ENCODE measurements around the gene ARL8B.
A peak's percentile ranks its signal among the peaks of the same experiment; 100 is the strongest.

ARL8B gene

DNA sequence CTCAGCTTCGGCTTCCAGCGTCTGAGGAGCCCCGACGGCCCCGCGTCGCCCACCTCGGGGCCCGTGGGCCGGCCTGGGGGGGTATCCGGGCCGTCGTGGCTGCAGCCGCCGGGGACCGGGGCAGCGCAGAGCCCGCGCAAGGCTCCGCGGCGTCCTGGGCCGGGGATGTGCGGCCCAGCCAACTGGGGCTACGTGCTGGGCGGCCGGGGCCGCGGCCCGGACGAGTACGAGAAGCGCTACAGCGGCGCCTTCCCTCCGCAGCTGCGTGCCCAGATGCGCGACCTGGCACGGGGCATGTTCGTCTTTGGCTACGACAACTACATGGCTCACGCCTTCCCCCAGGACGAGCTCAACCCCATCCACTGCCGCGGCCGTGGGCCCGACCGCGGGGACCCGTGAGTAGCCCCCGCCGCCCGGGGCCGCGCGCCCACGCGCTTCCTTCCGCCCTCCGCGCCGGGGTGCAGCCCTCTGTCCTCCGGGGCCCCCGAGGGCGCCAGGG lies 65.9 kb downstream of the ARL8B start:
- peak; percentile 51 for DNase-seq

DNA sequence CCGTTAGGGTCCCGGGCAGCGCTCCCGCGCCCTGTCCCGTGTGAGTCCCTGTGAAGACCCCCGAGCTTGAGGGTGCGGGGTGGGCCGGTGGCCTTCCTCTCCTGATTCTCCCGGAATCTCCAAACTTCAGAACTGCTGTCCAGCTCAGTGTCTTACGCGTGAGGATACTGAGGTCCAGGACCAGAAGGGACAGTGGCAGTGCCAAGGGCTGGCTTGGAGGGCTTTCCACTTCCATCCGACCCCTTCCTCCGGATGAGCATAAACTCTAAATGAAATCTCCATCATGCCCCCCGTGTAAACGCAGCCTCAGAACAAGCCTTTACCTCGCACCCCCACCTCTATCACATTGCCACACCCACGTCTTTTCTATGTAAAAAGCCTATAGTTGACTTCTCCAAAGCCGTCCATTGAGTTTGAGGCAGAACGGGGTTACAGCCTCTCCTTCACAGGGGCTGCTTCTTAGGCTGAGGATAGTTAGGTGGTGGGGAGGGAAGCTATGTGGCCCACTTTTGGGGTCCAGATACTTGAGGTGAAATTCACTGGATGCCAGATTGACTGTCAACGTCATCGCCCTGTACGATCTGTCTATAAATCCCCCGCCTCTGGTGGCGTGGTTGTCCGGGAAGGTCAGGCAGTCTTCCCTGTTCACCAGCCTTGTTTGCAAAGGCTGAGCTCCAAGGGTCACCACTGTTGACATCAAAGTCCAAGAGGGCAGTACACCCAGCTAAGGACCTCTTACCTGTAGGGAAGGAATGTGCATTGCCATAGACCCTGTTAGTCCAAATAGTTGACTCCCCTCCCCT lies 66.5 kb downstream of the ARL8B start:
- DNase-seq = no peak

DNA sequence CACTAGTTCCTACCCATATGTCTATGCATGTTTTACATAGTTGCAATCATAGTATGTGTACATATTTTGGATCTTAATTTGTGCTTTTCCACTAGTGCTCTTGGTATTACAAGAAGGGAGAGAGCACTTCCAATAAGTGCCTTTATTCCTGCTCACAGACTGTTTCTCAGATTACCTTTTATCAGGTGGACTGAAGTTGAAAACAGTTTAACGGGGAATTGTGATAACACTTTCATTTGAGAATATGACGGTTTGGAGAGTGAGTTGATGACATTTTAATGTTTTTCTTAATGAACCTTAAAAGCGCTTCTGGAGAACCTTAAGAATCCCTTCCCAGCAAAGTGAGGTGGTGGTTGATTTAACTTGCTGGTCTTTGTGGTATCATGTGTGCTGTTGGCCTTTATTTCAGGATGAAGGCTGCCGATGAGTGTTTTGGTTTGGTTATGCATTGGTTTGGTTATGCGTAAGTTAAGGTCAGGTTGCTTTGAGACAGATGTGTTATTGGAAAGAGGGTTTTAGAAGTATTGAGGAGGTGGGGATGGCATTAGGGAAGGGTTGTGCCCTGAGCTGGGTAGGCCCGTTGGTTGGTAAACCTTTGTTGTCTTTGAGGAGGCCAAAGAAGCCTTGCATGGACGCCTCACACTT lies 68.2 kb downstream of the ARL8B start:
- no peak for DNase-seq

DNA sequence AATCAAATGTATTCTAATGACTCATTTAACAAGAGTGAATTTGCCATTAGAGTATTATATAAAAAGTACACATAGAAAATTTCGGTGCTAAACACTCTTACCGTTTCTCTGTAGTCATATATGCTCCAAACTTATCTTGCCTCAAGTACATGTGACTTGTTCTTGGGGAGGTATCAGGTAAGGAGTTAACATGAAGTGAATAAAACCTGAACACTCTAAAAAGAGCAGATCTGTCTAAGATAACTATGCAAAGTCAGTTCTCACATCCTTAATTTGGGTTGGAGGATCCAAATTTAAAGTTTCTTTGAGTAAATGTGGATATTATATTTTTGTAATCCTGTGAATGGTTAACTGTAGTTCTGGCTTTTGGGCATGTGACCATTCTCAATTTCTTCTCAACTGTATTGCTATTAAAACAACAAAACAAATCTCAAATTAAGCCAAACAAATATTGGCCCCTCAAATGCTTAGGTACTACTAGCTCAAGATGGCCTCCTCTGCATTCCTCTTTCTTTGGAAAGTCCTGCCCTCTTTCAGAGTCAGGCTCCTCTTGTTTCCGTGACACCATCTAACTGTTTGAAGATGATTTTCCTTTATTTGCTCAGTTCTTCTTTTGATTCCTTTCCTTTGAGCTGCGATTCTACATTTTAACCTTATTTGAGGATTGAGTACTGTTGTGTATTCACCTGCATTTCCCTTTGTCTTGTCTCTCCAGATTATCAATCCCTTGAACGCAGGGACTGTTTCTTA lies 69.6 kb downstream of the ARL8B start:
- DNase-seq = no peak

DNA sequence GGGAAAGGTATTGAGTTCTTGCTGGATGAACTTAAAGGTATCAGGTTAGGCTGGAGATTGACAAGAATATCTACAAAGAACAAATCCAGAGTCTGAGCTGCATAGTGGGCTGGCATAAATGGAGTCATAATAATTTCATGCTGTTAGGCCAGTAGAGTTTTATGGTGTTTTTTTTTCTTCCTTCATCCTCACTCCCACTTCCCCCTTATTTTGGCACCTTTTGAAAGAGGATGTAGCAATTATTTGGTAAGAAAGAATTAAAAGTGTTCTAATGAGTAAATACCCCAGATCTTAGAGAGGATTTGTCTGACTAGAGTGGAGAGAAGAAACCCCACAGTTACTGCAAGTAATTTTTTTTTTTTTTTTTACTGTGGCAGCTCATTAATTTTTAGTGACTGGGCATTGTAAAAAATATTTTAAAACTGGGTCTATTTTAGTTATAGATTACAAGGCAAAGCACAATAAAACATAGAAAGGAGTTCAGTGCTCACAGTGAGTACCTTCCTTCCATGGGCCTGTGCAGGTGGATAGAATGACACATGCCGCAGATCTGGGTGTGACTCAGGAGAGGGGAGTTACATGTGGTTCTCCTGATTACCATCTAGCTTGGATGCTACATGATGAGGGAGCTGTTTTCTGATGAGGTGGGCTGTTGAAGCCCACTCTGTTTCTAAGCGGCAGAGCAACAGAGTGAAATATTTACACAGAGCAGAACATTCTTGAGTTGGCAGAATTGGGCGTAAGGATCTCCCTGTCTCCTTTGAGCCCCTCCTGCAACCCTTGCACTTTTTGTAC lies 70.7 kb downstream of the ARL8B start:
- DNase-seq = no peak

DNA sequence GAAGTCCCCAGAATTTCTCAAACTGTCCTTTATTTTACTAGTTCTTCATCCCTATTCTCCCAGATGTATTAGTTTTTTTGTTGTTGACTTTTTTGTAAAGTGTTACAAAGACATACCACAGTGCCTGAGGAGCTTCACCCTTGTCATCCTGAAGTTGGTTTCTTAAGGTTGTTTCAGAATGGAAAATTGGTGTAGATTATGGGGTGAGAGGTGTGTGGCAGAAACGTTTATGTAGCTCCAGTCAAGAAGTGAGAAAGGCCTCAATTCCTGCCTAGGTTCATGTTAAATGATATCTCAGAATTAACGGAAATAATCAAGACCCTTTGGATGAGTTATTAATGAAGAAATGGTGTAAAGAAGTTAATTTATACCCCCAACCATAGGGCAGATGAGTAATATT lies 72.2 kb downstream of the ARL8B start:
- no peak for DNase-seq

DNA sequence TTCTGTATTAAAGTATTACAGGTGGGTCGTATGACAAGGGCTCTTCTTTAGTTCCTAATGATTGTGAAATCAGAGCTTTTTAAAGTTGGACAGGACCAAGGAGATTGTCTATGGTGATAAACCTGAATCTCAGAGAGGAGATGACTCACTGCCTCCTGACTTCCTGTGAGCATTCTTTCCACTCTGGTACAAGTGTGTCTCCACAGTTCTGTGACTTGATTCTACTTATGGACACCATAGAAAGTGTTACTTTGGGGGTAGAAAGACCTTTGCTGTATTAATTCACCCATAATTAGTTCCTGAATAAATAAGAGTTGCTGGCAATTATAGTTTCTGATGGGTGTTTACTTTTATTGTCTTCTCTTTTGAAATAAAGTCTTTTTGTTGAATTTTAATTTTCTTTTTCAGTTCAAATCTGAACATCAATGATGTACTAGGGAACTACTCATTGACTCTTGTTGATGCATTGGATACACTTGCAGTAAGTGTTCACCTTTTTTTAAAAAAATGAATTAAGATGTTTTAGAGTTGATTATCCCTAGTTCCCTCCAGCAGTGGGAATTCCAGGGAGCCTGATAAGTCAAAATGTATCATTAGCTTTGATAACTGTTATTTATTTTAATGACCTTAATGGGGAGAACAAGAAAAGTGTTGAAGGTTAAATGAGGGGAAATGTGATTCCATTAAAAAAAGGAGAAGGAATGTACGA lies 72.9 kb downstream of the ARL8B start:
- no peak for DNase-seq

DNA sequence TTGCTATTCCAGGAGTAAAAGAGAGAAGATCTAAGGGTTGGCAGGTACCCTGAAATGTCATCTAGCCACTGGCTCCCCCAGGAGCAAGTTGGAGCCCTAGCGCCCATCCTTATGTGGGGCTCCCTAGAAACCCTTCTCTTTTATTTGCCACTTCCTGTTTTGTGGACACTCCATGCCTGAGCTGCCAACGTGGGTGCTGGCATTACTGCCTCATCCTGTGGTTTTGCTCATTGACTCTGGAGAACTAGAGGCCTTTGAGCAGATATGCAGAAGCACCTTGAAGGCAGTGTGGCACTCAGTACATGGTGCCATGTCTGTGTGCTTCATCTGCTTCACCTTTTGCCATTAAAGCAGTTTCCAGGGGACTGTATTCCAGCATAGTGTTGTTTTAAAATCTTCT lies 73.5 kb downstream of the ARL8B start:
- no peak for DNase-seq

DNA sequence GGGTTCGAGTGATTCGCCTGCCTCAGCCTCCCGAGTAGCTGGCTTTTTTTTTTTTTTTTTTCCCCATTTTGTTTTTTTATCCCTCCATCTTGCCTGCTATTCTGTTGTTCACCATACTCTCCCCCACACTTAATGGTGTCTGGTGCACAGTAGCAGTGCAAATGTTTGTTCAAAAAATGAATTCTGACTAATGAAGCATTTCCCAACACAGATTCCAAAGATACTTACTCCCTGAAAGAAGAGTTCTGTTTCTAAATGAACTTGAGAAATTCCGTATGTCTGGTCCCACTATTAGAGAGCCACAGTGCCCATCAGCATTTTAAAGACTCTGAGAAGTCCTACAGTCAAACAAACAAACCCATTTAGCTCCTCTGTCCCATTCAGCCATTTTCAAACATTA lies 74.9 kb downstream of the ARL8B start:
- DNase-seq = no peak

DNA sequence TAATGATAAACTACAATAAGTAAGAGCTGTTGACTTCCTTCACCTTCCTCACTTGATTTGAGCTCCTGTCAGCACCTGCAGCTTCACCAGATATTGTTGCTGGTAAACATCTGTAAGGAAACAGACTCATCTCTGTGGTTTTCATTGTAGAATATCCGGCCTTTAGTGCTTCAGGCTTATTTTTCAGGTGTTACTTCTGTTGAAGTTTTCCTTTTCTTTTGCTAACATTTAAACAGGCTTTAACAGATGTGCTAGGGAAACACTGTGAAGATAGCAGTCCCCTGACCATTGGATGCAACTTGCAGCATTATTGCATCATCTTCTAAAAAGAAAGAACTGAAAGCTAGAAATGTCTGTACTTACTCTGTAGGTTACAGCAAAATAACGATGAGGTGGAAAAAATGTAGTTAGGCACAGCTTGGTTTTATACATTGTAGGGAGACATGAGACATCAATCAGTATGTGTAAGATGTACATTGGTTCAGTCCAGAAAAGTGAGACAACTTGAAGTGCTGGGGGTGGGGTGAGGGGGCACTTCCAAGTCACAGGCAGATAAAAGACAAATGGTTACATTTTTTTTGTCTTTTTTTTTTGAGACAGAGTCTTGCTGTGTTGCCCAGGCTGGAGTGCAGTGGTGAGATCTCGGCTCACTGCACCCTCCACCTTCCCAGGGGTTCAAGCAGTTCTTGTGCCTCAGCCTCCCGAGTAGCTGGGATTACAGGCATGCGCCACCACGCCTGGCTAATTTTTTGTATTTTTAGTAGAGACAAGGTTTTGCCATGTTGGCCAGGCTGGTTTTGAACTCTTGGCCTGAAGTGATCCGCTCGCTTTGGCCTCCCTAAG lies 75.6 kb downstream of the ARL8B start:
- DNase-seq = no peak

DNA sequence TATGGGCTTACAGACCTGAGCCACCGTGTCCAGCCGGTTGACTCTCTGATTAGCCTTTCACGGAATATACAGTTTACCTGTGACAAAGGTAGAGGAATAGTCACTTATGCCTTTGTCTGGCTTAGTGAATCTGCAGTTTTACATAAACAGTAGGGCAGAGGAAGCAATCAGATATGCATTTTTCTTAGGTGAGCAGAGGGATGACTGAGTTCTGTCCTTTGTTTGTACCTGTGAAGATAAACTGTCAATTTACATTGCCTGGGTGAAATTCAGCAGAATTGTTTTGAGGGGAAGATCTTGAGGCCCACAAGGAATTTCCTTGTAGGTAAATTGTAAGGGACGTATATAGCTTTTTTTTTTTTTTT lies 76.2 kb downstream of the ARL8B start:
- DNase-seq = no peak

DNA sequence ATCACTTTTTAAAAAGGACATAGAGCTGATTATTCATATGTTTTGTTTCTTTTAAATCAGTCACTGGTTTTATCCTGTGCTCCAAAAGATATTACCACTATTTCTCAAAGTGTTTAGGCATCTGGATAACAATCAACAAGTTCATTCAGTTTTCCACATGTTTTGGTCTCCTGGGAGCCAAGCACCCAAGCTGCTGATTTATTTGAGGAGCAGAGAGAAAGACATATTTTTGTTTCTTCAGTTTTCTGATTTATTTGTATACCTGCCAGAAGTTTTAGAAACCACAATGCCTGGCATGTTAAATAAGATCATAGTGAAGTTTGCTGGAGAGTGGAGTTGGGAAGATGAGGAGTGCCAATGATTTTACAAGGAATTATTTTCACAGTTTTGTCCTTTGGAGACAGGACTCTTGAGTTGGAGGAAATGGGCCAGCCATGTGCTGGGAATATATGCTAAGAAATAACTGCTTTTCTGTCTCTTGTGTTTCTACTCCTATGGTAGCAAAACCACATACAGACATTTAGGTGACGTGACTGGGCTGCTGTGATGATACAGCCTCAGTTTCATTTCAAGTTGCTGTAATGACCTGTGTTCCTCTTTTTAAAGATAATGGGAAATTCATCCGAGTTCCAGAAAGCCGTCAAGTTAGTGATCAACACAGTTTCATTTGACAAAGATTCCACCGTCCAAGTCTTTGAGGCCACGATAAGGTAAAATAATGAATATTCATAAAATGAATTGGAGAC lies 77.1 kb downstream of the ARL8B start:
- no peak for DNase-seq

DNA sequence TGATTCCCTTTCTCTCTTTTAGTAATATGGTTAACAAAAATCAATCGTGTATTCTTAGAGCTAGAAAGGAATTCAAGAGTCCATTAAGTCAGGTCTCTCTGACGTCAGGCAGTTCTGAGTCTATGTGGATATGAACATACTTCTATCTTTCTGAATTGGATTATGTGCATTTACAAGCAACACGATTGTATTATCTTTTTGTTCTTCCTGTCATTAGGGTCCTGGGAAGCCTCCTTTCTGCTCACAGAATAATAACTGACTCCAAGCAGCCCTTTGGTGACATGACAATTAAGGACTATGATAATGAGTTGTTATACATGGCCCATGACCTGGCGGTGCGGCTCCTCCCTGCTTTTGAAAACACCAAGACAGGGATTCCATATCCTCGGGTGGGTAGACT lies 79.4 kb downstream of the ARL8B start:
- no peak for DNase-seq

DNA sequence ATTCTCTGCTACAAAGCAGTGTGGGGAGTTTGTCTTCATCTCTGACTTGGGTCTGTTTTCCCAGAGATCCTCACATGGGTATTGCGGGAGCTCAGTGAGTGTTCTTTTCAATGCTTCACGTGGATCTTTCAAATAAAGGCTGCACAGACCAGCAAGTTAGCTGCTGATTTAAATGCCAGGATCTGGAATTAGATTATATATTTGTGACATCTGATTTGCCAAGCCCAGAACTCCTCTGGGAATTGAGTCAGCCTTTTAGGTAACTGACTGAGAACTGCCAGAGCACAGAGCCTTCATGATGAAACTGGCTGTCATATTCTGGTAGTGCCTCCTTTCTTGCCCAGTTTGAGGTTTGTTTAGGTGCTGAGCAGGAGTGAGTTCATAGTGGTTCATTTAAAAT lies 80.1 kb downstream of the ARL8B start:
- no peak for DNase-seq

DNA sequence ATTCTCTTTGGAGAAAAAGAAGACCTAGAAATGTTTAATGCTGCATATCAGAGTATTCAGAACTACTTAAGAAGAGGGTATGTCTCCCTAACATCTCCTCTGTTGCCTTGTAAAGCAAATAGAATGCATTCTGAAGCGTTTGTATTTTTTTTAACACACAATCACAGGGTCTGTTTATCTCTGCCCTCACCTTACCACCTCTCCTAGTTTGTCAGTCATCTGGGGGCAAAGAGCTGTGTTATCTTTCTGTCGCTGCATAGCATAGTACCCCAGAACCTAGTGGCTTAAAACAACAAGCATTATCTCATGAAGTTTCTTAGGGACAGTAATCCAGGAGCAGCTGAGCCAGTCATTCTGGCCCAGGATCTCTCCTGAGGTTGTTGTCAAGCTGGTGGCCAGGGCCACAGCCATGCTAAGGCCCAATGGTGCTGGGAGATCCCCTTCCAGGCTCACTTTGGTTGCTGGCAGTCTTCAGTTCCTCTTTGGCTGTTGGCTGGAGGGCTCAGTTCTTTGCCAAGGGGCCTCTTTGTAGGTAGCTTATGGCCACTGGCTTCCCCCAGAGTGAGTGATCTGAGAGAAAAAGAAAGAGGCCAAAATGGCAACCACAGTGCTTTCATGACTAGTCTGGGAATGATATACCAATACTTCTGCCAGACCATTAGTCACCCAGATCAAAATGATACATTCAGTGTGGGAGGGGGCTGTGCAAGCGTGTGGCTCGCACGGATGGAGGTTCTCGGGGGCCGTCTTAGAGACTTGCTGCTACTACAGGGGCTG lies 83.3 kb downstream of the ARL8B start:
- no peak for DNase-seq

DNA sequence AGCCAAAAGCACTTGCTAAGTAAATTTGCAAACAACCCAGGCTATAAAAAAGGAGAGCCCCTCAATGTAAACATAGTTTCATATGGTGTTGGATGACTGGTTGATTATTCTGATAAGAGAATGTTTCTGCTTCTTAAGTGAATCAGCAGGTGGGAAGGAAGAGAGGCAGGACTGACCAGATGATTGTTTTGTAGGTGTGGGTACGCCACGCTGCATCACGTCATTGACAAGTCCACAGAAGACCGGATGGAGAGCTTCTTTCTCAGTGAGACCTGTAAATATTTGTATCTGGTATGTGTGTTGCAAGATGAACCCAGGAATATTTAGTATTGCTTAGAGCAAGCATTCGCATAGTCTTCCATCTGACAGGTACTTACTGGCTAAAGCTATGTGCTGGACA lies 88.8 kb downstream of the ARL8B start:
- DNase-seq = no peak

DNA sequence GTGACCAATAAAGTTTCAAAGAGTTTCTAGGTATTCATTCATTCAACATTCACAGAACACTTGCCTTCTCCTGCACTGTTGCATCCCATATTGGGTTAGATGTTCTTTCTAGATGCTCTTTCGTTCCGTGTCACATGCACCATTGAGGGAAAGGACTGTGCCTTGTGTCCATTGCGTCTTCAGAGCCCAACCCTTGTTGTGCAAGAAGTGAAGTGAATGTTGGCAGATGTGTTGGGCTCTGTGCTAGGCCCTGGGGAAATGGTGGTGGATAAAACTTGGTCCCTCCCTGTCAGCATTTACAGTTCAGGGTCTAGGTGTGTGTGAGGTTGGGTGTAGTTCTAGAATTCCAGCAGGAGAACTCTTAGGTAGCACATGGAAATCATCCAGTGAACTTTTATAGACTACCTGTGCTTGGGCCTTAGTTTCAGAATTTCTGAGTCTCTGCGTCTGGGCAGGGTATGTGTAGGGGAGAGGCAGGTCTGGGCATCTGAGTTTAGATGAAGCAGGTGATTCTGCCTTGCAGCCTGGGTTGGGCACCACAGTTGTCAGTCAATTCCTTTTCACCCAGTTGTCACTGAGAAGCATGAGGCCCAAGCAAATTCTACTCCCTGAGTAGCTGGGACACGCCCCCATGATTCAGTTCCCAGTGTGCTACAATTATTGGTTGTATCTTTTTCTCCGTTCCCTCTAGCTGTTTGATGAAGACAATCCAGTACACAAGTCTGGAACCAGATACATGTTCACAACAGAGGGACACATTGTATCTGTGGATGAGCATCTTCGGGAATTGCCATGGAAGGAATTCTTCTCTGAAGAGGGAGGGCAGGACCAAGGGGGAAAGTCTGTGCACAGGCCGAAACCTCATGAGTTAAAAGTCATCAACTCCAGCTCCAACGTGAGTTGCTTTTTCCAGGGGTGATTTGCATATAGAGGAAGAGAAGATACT lies 90.8 kb downstream of the ARL8B start:
- DNase-seq = no peak

DNA sequence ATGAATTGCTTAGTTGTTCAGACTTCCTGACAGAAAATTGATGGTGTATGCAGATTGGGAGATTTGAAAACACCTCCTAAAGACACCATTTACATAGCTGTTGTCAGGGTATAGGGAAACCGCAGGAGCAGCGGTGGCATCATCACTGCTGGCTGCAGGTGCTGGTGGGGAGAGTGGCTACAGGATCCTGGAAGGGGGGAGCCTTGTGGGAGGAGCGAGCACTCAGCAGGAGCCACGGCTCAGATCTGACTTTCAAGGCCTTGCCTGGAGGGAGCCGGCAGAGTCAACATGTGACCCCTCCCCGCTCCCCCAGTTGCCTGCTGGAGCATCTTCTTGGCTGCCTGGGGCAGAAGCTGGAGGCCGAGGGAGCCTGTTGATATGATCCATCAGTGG lies 91.5 kb downstream of the ARL8B start:
- no peak for DNase-seq

DNA sequence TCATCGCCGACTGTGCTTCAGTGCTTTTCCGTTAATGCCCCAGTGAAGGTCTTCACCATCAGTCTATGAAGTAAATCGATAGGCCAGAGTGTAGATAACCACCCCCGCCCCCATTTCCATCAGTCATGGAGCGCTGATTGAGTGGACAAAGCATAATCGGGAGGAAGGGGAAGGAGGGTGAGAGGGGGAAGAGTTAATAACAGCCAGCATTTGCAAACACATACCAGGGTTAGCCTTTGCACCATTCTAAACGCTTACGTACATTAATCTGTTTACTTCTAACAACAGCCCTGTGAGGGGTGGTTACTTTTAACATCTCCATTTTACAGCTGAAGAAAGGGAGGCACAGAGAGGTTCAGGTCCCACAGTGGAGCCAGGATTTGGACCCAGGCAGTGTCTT lies 92.3 kb downstream of the ARL8B start:
- DNase-seq = no peak
